GM18870 (cell line): Measurements from ENCODE around the gene CWC27.
A peak's percentile ranks its signal among the peaks of the same experiment; 100 is the strongest.
"Not testable (repeated sequence)": the region's sequence is repeated elsewhere in the genome, so short reads cannot be mapped to it uniquely, and the experiment has no call there.

Experiments used
- ATAC-seq: cut with Tn5 transposase; IDR thresholded peaks from one replicate; pipeline ENCODE4 v1.9.1; 2021; ENCODE audit warnings: moderate library complexity; ENCODE audit not compliant: unreplicated experiment

CWC27 gene

DNA sequence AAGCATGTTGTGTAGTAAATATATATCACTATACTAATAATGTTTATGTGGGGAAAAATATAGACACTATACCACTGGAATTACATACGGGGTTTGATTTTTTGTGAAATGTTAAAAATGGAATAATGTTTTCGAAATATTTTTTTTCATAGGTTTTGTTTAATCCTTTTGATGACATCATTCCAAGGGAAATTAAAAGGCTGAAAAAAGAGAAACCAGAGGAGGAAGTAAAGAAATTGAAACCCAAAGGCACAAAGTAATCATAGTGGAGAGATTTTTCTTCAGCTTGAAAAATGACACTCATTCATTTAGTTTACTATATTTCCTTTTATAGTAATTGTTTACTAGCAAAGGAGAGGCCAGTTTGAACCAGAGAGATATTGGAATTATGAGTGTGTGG, 17.6 kb downstream of the CWC27 start:
- no peak for ATAC-seq

DNA sequence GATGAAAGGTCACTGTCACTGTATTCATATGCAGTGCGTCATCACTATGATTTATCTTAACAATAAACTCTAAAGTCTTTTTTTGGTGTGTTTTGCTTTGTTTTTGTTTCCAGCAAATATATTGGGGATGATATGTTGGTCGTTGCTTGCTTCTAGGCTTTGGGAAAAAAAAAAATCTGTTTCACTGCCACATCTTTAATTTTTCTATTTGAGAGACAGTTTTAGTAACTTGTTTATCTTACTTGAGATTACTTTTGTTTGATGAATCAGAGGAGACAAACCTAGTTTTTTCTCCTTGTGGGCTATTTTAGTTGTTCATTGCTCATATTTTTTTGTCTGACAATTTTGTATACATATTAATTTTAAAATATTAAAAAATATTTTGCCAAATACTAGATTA, 19.4 kb downstream of the CWC27 start:
- no peak for ATAC-seq

DNA sequence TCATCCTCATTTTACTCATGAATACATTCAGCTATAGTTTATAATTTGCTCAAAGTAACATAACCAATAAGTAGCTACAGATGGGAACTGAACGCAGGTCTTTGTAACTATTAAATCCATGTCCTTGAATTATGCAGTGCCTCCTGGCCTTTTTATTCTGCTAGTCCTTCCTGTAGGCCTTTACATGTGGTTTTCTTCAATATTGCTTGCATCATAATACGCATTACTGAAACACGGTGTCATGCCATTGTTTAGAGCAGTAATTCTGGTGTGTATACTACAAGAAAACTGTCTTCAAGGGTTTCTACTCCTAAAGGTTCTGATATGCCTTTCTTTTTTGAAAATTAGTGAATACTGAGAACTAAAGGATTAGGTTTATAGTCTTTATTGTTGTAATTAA, 20.7 kb downstream of the CWC27 start:
- ATAC-seq = no peak

- no peak for ATAC-seq
Observed at GRCh38 chr5:64790210-64790609, 21.5 kb downstream of the CWC27 start.

GRCh38 chr5:64792469-64792868, 23.7 kb downstream of the CWC27 start:
- ATAC-seq = no peak

- ATAC-seq = no peak
Observed at GRCh38 chr5:64794053-64794770, 25.5 kb downstream of the CWC27 start.

DNA sequence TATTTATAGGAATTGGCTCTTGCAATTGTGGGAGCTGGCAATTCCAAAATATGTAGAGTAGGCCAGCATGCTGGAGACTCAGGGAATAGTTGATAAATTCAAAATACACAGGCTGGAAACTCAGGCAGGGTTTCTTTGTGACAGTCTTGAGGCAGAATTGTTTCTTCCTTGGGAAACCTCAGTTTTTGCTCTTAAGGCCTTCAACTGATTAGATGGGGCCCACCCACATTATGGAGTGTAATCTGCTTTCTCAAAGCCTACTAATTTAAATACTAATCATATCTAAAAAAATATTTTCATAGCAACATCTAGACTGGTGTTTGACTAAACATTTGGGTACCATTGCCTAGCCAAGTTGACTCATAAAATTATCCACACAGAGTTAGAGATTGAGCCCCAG, 27.6 kb downstream of the CWC27 start:
- no peak for ATAC-seq

- ATAC-seq = no peak
Observed at GRCh38 chr5:64800926-64801325, 32.2 kb downstream of the CWC27 start.

GRCh38 chr5:64806537-64806936, 37.8 kb downstream of the CWC27 start:
- no peak for ATAC-seq

DNA sequence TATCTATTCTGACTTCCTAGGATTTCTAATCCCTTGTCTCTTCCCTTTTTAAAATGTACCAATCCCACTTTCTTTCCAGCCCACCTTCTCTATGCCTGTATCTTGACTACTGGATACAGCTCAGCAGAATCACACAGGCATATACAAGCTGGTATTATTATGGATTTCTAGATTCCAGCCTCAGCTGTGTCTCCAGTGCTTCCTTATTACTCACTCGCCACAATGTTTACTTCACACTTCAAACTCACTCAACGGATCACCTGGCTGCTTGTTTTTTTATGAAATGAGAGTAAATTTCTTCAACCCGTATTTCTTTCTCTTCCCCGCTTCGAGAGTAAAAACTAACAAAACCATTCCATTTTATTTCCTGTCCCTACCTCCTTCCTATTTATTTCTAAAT, 38.8 kb downstream of the CWC27 start:
- no peak for ATAC-seq

GRCh38 chr5:64811050-64811640, 42.4 kb downstream of the CWC27 start:
- ATAC-seq = no peak

- ATAC-seq = peak; percentile 97
Observed at GRCh38 chr5:64814073-64814472, 45.3 kb downstream of the CWC27 start.

GRCh38 chr5:64818245-64818644, 49.5 kb downstream of the CWC27 start:
- ATAC-seq = no peak

DNA sequence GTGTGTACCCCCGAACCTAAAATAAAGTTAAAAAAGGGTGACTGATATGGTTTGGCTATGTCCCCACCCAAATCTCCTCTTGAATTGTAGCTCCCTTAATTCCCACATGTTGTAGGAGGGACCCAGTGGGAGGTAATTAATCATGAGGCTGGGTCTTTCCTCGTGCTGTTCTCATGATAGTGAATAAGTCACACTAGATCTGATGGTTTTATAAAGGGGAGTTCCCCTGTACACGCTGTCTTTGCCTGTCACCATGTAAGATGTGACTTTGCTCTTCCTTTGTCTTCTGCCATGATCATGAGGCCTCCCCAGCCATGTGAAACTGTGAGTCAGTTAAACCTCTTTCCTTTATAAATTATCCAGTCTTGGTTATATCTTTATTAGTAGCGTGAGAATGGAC, 50.6 kb downstream of the CWC27 start:
- not testable (repeated sequence) for ATAC-seq

- ATAC-seq = no peak
Observed at GRCh38 chr5:64822320-64822719, 53.6 kb downstream of the CWC27 start.

- ATAC-seq = peak; percentile 50
Observed at GRCh38 chr5:64826541-64826940, 57.8 kb downstream of the CWC27 start.

GRCh38 chr5:64827703-64828102, 59.0 kb downstream of the CWC27 start:
- ATAC-seq = no peak

DNA sequence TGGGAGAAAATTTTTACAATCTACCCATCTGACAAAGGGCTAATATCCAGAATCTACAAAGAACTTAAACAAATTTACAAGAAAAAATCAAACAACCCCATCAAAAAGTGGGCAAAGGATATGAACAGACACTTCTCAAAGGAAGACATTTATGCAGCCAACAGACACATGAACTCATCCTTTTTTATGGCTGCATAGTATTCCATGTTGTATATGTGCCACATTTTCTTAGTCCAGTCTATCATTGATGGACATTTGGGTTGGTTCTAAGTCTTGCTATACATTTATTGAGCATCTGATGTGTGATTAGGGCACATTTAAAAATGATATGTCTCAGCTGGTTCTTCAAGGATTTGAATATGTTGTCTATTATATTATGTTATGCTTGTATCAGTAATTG, 61.9 kb downstream of the CWC27 start:
- ATAC-seq = not testable (repeated sequence)

GRCh38 chr5:64831996-64832395, 63.3 kb downstream of the CWC27 start:
- no peak for ATAC-seq

DNA sequence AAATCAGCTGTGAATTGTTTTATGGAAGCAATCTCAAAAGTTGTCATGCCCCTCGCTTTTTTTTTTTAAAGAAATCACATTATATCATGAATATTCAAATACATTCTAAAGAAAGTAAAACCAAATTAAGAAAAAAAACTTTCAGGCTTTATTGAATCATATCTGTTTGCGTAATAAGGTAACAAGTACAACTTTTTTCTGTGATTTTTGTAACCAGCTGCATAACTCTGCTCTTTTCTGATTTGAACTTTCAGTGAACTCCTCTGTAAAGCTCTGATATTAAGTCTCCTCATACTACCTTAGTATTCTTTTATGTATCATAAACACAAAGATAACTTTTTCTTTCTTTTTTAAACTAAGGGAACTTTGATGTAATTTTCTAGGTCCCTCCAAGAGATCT, 65.3 kb downstream of the CWC27 start:
- ATAC-seq = no peak

DNA sequence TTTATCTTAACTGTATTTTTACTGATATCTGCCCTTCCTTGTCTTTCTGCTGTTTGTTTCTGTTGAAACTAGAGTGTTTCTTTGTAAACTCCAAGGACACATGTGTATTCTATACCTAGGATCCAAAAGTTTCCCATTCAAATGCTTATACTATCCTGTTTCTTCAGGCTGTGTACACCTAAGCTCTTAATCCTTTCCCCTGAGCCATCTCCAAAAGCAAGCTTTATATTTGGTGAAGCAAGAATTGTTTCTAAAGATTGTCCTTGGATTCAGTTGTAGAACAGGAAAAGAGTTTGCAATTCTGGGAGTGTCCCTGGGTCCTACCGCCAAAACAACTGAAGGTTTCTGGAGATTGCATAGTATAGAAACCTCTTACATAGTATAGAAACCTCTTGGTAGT, 65.9 kb downstream of the CWC27 start:
- ATAC-seq = no peak

DNA sequence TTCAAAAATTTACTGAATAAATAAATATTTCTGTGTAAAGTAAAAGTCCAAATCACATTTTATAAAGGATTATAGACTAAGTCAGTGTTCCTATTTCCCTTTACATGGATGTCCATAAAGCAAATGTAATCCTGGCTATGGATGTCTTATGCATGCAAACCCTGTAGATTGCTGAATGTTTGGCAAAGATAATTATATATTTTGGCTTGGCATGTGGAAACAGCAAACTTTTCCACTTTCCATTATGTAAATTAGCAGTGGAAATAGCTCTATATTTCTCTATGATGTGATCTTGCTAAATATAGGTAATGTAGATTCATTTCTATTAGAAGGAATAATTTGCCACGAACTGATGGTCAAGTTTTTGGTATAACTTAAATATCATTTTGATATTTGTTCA, 66.5 kb downstream of the CWC27 start:
- ATAC-seq = no peak

DNA sequence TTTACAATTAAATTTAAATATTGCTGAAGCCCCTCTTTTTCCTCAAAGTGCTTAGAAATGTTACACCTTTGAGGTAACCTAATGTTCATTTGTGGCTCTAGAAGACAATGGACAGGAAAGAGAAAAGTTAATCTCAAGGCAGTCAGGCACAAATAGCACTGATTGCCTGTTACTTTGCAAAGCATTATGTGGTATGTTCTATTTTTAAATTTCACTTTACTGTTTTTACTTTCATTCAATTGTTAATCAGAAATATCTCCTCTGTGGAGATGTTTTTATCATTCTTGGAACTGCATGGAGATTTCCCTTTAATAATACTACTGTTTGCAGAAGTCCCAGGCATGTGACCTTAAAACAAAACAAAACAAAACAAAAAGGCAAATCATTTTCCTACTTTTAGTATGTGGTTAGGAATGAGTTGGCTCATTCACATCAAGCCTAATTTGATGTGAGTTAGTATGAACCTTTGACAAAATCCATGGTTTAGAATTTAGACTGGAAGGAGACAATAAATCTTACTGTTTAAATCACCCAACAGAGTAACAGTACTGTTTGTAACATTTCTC, 67.5 kb downstream of the CWC27 start:
- ATAC-seq = no peak
